Activated naive CD8-positive, alpha-beta T cell treated with anti-CD3 and anti-CD28 coated beads, Interleukin-2, amount 10 ng/mL, durations not matched to agents 7 days and 5 days (primary cell): Measurements from ENCODE around the gene ATG12. TPM values are rescaled to one million over a fixed set of nuclear protein-coding genes. Genes with fewer than 3 reads are reported as not detected.
"Not testable (repeated sequence)": the region's sequence is repeated elsewhere in the genome, so short reads cannot be mapped to it uniquely, and the experiment has no call there.

Experiments
- ATAC-seq: fragments of 150-1000 bp; cut with Tn5 transposase; one replicate; pipeline ENCODE4 v1.10.0; 2021; ENCODE audit warnings: low read depth, moderate library complexity
- POLR2A ChIA-PET: fragments of 350-600 bp; sonication (Branson Sonifier 250); formaldehyde crosslinking; loops from one replicate; lab custom pipeline; 2021; ENCODE audit warnings: antibody characterized with exemption; lab: Charles Lee
- DNase-seq: peaks from one replicate; pipeline ENCODE4 v3.0.0; 2021
- H3K27ac Mint-ChIP-seq: one replicate; pipeline ENCODE4 v1.8.0; 2022; ENCODE audit warnings: mild to moderate bottlenecking, mixed read lengths
- H3K27me3 Mint-ChIP-seq: one replicate; pipeline ENCODE4 v1.8.0; 2022; ENCODE audit warnings: mild to moderate bottlenecking, moderate library complexity, mixed read lengths
- H3K36me3 Mint-ChIP-seq: one replicate; pipeline ENCODE4 v1.8.0; 2021; ENCODE audit warnings: mild to moderate bottlenecking, mixed read lengths
- H3K4me1 Mint-ChIP-seq: one replicate; pipeline ENCODE4 v1.8.0; 2021; ENCODE audit warnings: mixed read lengths
- H3K4me3 Mint-ChIP-seq: one replicate; pipeline ENCODE4 v1.8.0; 2022; ENCODE audit warnings: mild to moderate bottlenecking, moderate library complexity, mixed read lengths
- H3K9me3 Mint-ChIP-seq: one replicate; pipeline ENCODE4 v1.8.0; 2021; ENCODE audit warnings: mixed read lengths
- total RNA-seq, 2 experiments: library from RNA; stranded (reverse); gene quantifications; one replicate each; pipeline ENCODE4 v1.2.3, GENCODE V29; 2021

Gene ATG12
- total RNA-seq, 2 experiments from 2014 or later: 46.5 to 48.9 TPM

- H3K9me3 Mint-ChIP-seq: no peaks in the 10 kb centered on the region
- ATAC-seq: no peak
- peaks cover 49% of the 10 kb centered on the region for H3K27me3 Mint-ChIP-seq
- H3K27ac Mint-ChIP-seq: no peak overlapping the region
- peaks cover 59% of the 10 kb centered on the region for H3K4me1 Mint-ChIP-seq
- POLR2A ChIA-PET: no interaction called here
- DNase-seq: no peak
- H3K36me3 Mint-ChIP-seq: peaks cover 1% of the 10 kb centered on the region
- H3K4me3 Mint-ChIP-seq: no peak overlapping the region
Measured at GRCh38 chr5:115811406-115811805, 30.0 kb downstream of the ATG12 start.

GRCh38 chr5:115810761-115811160 is 30.6 kb downstream of the ATG12 start:
- H3K4me1 Mint-ChIP-seq: peaks cover 59% of the 10 kb centered on the region

GRCh38 chr5:115809946-115810345 is 31.4 kb downstream of the ATG12 start:
- no peak overlapping the region for H3K27ac Mint-ChIP-seq
- ATAC-seq: peak; percentile 51

More at GRCh38 chr5:115810761-115811160, 30.6 kb downstream of the ATG12 start:
- ATAC-seq (no peak), DNase-seq (no peak)
- Mint-ChIP-seq H3K9me3 (no peaks in the 10 kb centered on the region), H3K27ac (no peak overlapping the region), H3K36me3 (peaks cover 1% of the 10 kb centered on the region), H3K4me3 (no peak overlapping the region), H3K27me3 (peaks cover 45% of the 10 kb centered on the region)
- POLR2A ChIA-PET: interaction anchor here (1.1 kb wide), 1 partner anchor 18 kb away, joined by 4 read pairs; no protein-coding TSS in a partner anchor

GRCh38 chr5:115808066-115808465 is 33.3 kb downstream of the ATG12 start:
- H3K4me3 Mint-ChIP-seq, H3K9me3 Mint-ChIP-seq, POLR2A ChIA-PET, ATAC-seq, DNase-seq, H3K27ac Mint-ChIP-seq, H3K36me3 Mint-ChIP-seq: not testable (repeated sequence)
- peaks cover 21% of the 10 kb centered on the region for H3K27me3 Mint-ChIP-seq
- H3K4me1 Mint-ChIP-seq: peaks cover 38% of the 10 kb centered on the region

More at GRCh38 chr5:115809946-115810345, 31.4 kb downstream of the ATG12 start:
- H3K36me3 Mint-ChIP-seq: peaks cover 1% of the 10 kb centered on the region
- POLR2A ChIA-PET: interaction anchor here (1.0 to 1.1 kb wide), 2 partner anchors 19 to 31 kb away, joined by 3 to 4 read pairs; partner anchors contain the start of gene ATG12
- H3K4me1 Mint-ChIP-seq: peaks cover 53% of the 10 kb centered on the region
- H3K27me3 Mint-ChIP-seq: peaks cover 38% of the 10 kb centered on the region
- H3K4me3 Mint-ChIP-seq: peak overlapping the region; percentile 2
- no peaks in the 10 kb centered on the region for H3K9me3 Mint-ChIP-seq
- no peak for DNase-seq

GRCh38 chr5:115807654-115808052 is 33.7 kb downstream of the ATG12 start:
- DNase-seq (no peak), ATAC-seq (no peak)
- Mint-ChIP-seq H3K27ac (peak overlapping the region; percentile 69), H3K36me3 (peaks cover 4% of the 10 kb centered on the region), H3K27me3 (peaks cover 20% of the 10 kb centered on the region), H3K4me1 (peaks cover 38% of the 10 kb centered on the region), H3K9me3 (no peaks in the 10 kb centered on the region), H3K4me3 (peak overlapping the region; percentile 55)
- POLR2A ChIA-PET: no interaction called here

- Mint-ChIP-seq H3K4me3 (peak overlapping the region; percentile 55), H3K36me3 (peaks cover 4% of the 10 kb centered on the region), H3K27ac (peak overlapping the region; percentile 69), H3K27me3 (peaks cover 20% of the 10 kb centered on the region), H3K4me1 (peaks cover 38% of the 10 kb centered on the region), H3K9me3 (no peaks in the 10 kb centered on the region)
- ATAC-seq: peak; percentile 27
- no peak for DNase-seq
- POLR2A ChIA-PET: no interaction called here
Measured at GRCh38 chr5:115806986-115807653, 34.2 kb downstream of the ATG12 start.

- peaks cover 17% of the 10 kb centered on the region for H3K27me3 Mint-ChIP-seq
- ATAC-seq: no peak
- DNase-seq: no peak
- POLR2A ChIA-PET: no interaction called here
- H3K36me3 Mint-ChIP-seq: peaks cover 2% of the 10 kb centered on the region
- no peak overlapping the region for H3K4me3 Mint-ChIP-seq
- H3K9me3 Mint-ChIP-seq: no peaks in the 10 kb centered on the region
- H3K4me1 Mint-ChIP-seq: peaks cover 12% of the 10 kb centered on the region
- no peak overlapping the region for H3K27ac Mint-ChIP-seq
Measured at GRCh38 chr5:115801984-115802383, 39.4 kb downstream of the ATG12 start.

GRCh38 chr5:115801152-115801551 is 40.2 kb downstream of the ATG12 start:
- POLR2A ChIA-PET: no interaction called here
- Mint-ChIP-seq H3K27me3 (peaks cover 20% of the 10 kb centered on the region), H3K36me3 (peaks cover 2% of the 10 kb centered on the region), H3K4me1 (peaks cover 7% of the 10 kb centered on the region), H3K4me3 (no peak overlapping the region), H3K27ac (no peak overlapping the region), H3K9me3 (no peaks in the 10 kb centered on the region)
- DNase-seq (no peak), ATAC-seq (no peak)

GRCh38 chr5:115800108-115800507 is 41.3 kb downstream of the ATG12 start:
- H3K4me1 Mint-ChIP-seq: peaks cover 7% of the 10 kb centered on the region
- ATAC-seq: no peak
- H3K36me3 Mint-ChIP-seq: peaks cover 2% of the 10 kb centered on the region
- POLR2A ChIA-PET: no interaction called here
- H3K9me3 Mint-ChIP-seq: no peaks in the 10 kb centered on the region
- H3K27ac Mint-ChIP-seq: no peak overlapping the region
- peaks cover 22% of the 10 kb centered on the region for H3K27me3 Mint-ChIP-seq
- H3K4me3 Mint-ChIP-seq: no peak overlapping the region
- DNase-seq: no peak

- H3K27me3 Mint-ChIP-seq: peaks cover 25% of the 10 kb centered on the region
- H3K36me3 Mint-ChIP-seq: peaks cover 2% of the 10 kb centered on the region
- DNase-seq (no peak), ATAC-seq (no peak)
- H3K4me3 Mint-ChIP-seq: no peak overlapping the region
- POLR2A ChIA-PET: no interaction called here
- peaks cover 19% of the 10 kb centered on the region for H3K4me1 Mint-ChIP-seq
- no peak overlapping the region for H3K27ac Mint-ChIP-seq
- H3K9me3 Mint-ChIP-seq: no peaks in the 10 kb centered on the region
Measured at GRCh38 chr5:115798252-115798651, 43.1 kb downstream of the ATG12 start.

GRCh38 chr5:115796656-115797055 is 44.7 kb downstream of the ATG12 start:
- Mint-ChIP-seq H3K9me3 (no peaks in the 10 kb centered on the region), H3K36me3 (no peaks in the 10 kb centered on the region), H3K4me1 (peaks cover 19% of the 10 kb centered on the region), H3K4me3 (no peak overlapping the region), H3K27ac (no peak overlapping the region), H3K27me3 (peaks cover 34% of the 10 kb centered on the region)
- POLR2A ChIA-PET: no interaction called here
- no peak for ATAC-seq
- no peak for DNase-seq

GRCh38 chr5:115795700-115796099 is 45.7 kb downstream of the ATG12 start:
- Mint-ChIP-seq H3K9me3 (no peaks in the 10 kb centered on the region), H3K27me3 (peaks cover 39% of the 10 kb centered on the region), H3K27ac (no peak overlapping the region), H3K36me3 (no peaks in the 10 kb centered on the region), H3K4me3 (no peak overlapping the region), H3K4me1 (peaks cover 19% of the 10 kb centered on the region)
- DNase-seq (no peak), ATAC-seq (no peak)
- POLR2A ChIA-PET: no interaction called here

- DNase-seq (no peak), ATAC-seq (no peak)
- Mint-ChIP-seq H3K27ac (no peak overlapping the region), H3K4me3 (no peak overlapping the region), H3K4me1 (no peaks in the 10 kb centered on the region), H3K36me3 (no peaks in the 10 kb centered on the region), H3K27me3 (peaks cover 76% of the 10 kb centered on the region), H3K9me3 (no peaks in the 10 kb centered on the region)
- POLR2A ChIA-PET: no interaction called here
Measured at GRCh38 chr5:115788440-115788839, 52.9 kb downstream of the ATG12 start.

GRCh38 chr5:115787426-115787825 is 53.9 kb downstream of the ATG12 start:
- Mint-ChIP-seq H3K36me3 (no peaks in the 10 kb centered on the region), H3K9me3 (no peaks in the 10 kb centered on the region), H3K27ac (no peak overlapping the region), H3K4me1 (no peaks in the 10 kb centered on the region), H3K4me3 (no peak overlapping the region), H3K27me3 (peaks cover 75% of the 10 kb centered on the region)
- DNase-seq: no peak
- no peak for ATAC-seq
- POLR2A ChIA-PET: no interaction called here
